Rectal smooth muscle tissue (tissue), 1 donor: ENCODE data around the gene DUSP12.
A peak's percentile ranks its signal among the peaks of the same experiment; 100 is the strongest.

Source experiments
- H3K27ac ChIP-seq: one replicate; pipeline ENCODE4 v1.7.0; 2013; ENCODE audit warnings: low read depth, low read length, inconsistent platforms
- H3K27me3 ChIP-seq: one replicate; pipeline ENCODE4 v1.7.0; 2013; ENCODE audit warnings: low read length; ENCODE audit not compliant: control insufficient read depth, insufficient read depth
- H3K36me3 ChIP-seq: one replicate; pipeline ENCODE4 v1.7.0; 2013; ENCODE audit warnings: low read length; ENCODE audit not compliant: control insufficient read depth, insufficient read depth
- H3K4me1 ChIP-seq: one replicate; pipeline ENCODE4 v1.7.0; 2013; ENCODE audit warnings: low read length; ENCODE audit not compliant: control insufficient read depth, insufficient read depth
- H3K4me3 ChIP-seq: one replicate; pipeline ENCODE4 v1.7.0; 2013; ENCODE audit warnings: low read length
- H3K9ac ChIP-seq: one replicate; pipeline ENCODE4 v1.7.0; 2013; ENCODE audit warnings: low read length

The DUSP12 gene, protein sequence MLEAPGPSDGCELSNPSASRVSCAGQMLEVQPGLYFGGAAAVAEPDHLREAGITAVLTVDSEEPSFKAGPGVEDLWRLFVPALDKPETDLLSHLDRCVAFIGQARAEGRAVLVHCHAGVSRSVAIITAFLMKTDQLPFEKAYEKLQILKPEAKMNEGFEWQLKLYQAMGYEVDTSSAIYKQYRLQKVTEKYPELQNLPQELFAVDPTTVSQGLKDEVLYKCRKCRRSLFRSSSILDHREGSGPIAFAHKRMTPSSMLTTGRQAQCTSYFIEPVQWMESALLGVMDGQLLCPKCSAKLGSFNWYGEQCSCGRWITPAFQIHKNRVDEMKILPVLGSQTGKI

DNA sequence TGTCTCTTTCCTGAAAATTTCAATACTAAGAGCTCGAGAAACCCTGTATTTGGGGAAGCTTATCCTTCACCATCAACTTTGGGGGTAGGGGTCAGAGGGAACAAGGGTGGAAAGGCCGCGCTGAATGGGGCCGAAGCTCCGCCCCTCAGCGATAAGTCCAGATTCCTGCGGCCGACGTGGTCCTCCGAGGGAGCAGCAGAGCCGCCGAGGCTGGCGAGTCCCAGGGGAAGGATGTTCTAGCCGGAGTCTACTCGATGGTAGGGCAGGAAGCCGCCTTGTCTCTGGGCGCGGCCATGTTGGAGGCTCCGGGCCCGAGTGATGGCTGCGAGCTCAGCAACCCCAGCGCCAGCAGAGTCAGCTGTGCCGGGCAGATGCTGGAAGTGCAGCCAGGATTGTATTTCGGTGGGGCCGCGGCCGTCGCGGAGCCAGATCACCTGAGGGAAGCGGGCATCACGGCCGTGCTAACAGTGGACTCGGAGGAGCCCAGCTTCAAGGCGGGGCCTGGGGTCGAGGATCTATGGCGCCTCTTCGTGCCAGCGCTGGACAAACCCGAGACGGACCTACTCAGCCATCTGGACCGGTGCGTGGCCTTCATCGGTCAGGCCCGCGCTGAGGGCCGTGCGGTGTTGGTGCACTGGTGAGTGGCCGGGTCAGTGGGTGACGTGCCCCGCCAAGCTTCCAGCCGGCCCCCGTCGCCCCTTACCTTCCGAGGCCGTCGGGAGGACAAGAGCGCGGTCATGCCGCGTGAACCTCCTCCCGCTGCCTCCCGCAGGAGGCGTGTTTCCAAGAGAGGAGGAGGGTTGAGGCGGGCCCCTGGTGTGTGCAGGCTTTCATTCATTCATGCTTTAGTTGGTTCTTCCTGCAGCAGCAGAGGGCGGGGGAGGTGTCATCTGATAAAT is at the start of gene DUSP12:
Gene DUSP12 (plus strand): TSS at position 278 of the 899 bp plus-strand sequence. CDS start 16 bp downstream, at position 294.
- Histone ChIP-seq H3K36me3 (peaks cover 5% of the 10 kb centered on the region), H3K27me3 (no peaks in the 10 kb centered on the region), H3K4me3 (peak within 1 kb of the TSS; percentile 76), H3K27ac (peak within 1 kb of the TSS; percentile 82), H3K4me1 (no peaks in the 10 kb centered on the region), H3K9ac (peak within 1 kb of the TSS; percentile 88)

DNA sequence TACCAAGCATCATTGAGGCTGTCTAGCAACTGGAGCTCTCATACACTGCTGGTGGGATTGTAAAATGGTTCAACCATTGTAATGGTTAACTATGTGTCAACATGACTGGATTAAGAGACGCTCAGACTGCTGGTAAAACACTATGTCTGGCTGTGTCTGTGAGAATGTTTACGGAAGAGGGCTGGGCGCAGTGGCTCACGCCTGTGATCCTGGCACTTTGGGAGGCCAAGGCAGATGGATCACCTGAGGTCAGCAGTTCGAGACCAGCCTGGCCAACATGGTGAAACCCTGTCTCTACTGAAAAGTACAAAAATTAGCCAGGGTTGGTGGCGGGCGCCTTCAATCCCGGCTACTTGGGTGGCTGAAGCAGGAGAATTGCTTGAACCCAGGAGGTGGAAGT is 47.3 kb upstream of the DUSP12 start:
- Histone ChIP-seq H3K4me1 (no peaks in the 10 kb centered on the region), H3K4me3 (no peak overlapping the region), H3K9ac (no peak overlapping the region), H3K27ac (no peak overlapping the region), H3K27me3 (no peaks in the 10 kb centered on the region), H3K36me3 (no peaks in the 10 kb centered on the region)

DNA sequence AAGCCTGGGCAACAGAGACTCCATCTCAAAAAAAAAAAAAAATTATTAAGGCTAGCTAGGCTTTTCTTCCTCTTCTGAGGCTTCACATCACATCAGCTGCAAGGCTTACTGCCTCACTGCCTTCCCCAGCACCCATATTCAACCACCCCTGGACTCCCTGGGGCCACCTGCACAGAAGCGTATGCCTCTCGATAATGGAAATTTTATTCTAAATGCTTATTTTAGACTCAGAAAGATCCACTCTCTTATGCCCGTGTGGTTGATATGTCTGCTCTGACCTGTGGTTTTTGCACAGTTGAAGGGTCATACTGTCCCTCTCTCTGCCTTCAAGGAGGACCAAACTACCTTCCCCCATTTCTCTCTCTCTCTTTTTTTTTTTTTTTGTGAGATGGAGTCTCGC is 44.0 kb upstream of the DUSP12 start:
- no peaks in the 10 kb centered on the region for H3K36me3 ChIP-seq
- no peaks in the 10 kb centered on the region for H3K4me1 ChIP-seq
- H3K4me3 ChIP-seq: no peak overlapping the region
- H3K27ac ChIP-seq: no peak overlapping the region
- no peaks in the 10 kb centered on the region for H3K27me3 ChIP-seq
- H3K9ac ChIP-seq: no peak overlapping the region

DNA sequence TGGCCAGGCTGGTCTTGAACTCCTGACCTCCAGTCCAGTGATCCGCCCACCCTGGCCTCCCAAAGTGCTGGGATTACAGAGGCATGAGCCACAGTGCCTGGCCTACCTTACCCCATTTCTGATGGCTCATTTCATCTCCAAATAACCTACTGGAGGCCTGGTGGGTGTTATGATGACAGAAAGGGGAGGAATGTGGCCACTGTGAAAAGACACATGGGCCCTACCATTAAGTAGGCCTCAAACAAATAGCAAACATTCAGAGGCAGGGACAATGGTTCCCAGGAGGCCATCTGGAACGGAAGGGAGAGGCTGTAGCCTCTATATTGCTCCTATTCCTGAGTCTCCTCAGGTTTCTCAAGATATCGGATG is 43.5 kb upstream of the DUSP12 start:
- Histone ChIP-seq H3K4me3 (no peak overlapping the region), H3K27me3 (no peaks in the 10 kb centered on the region), H3K9ac (no peak overlapping the region), H3K27ac (no peak overlapping the region), H3K36me3 (no peaks in the 10 kb centered on the region), H3K4me1 (no peaks in the 10 kb centered on the region)

DNA sequence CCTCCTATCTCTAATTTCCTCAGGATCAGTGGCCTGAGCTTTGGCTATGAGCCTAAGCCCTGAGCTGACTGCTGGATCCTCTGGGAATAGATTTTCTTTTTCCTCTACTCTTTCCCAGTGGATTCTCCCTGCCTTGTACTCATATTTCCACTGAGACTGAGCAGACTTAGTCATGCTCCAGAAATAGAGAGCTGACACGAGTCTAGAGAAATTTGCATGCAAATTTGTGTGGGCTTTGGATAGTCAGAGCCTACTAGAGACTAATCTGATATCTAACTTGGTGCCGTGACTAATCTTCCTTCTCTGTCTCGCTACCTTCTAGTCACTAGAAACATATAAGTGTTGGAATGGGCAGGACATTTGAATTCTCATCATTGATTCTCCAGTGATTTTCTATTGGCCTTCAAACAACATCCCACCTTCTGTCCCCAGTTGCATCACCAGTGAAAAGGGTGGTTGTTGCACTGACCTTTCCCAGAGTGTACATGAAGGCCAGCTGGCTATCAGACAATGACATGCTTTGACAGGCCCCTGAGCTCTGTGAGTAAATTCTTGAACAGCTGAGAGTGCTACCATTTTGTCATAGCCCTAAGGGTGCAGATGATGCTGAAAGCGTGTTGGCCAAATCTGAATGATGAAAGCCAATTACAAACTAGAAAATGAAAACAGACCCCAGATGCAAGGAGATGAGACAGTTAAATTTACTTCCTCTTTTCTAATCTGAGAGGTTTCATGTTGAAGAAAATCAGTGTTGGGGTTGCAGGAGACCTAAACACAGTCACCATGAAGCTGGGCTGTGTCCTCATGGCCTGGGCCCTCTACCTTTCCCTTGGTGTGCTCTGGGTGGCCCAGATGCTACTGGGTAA is 42.9 kb upstream of the DUSP12 start, which contains the start of gene FCRLA:
Gene FCRLA (plus strand): TSS at position 748 of the 866 bp plus-strand sequence. CDS start 36 bp downstream, at position 784.
- no peaks in the 10 kb centered on the region for H3K4me1 ChIP-seq
- no peak within 1 kb of the TSS for H3K27ac ChIP-seq
- no peaks in the 10 kb centered on the region for H3K27me3 ChIP-seq
- H3K36me3 ChIP-seq: no peaks in the 10 kb centered on the region
- no peak within 1 kb of the TSS for H3K9ac ChIP-seq
- no peak within 1 kb of the TSS for H3K4me3 ChIP-seq

DNA sequence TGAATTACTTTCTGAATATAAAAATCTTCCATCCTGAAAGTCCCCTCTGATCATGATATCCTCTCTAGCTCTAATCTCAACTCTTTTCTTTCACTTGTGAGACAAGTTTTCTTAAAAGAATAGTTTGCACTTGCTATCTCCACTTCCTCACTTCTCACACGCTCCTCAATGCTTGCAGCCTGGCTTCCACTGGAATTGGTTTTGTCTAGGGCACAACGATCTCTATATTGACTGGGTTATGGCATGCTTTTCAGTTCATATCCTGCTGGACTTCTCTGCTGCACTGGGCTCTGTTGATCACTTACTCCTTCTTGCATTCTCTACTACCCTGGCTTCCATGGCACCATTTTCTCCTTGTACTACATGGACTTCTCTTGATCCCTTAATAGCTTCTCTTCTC is 42.1 kb upstream of the DUSP12 start:
- Histone ChIP-seq H3K9ac (no peak overlapping the region), H3K27me3 (no peaks in the 10 kb centered on the region), H3K4me3 (no peak overlapping the region), H3K4me1 (no peaks in the 10 kb centered on the region), H3K36me3 (no peaks in the 10 kb centered on the region), H3K27ac (no peak overlapping the region)

DNA sequence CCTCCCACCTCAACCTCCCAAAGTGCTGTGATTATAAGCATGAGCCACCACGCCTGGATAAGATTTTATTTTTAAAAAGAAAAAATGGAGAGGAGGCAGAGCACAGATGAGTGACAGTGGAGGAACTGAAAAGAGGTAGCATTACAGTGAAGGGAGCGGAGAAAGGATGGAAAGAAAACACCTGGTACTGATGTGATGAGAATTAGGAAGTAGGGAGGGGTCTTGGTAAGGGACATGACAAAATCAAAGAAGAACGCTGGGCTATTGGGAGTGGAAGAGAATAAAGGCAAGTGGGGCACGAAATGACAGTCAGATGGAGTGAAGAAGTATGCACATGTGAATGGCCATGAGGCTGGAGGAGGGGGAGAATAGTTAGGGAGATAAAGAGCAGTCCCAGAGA is 40.2 kb upstream of the DUSP12 start:
- Histone ChIP-seq H3K36me3 (no peaks in the 10 kb centered on the region), H3K9ac (no peak overlapping the region), H3K27me3 (no peaks in the 10 kb centered on the region), H3K27ac (no peak overlapping the region), H3K4me1 (no peaks in the 10 kb centered on the region), H3K4me3 (no peak overlapping the region)

DNA sequence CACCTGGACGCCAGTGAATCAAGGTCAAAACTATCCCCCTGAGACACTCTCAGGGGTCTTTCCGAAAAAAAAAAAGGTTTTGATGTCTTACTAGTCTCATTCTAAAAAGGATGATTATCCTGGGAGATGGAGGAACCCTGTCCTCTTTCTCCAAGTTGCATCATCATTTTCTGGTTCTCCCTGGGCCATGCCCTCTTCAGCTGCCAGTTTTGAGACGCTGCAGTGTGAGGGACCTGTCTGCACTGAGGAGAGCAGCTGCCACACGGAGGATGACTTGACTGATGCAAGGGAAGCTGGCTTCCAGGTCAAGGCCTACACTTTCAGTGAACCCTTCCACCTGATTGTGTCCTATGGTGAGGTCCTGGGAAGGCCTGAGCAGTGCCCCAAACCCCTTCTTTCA is 39.0 kb upstream of the DUSP12 start:
- H3K27me3 ChIP-seq: no peaks in the 10 kb centered on the region
- H3K27ac ChIP-seq: no peak overlapping the region
- H3K4me1 ChIP-seq: no peaks in the 10 kb centered on the region
- H3K36me3 ChIP-seq: no peaks in the 10 kb centered on the region
- no peak overlapping the region for H3K9ac ChIP-seq
- H3K4me3 ChIP-seq: no peak overlapping the region

DNA sequence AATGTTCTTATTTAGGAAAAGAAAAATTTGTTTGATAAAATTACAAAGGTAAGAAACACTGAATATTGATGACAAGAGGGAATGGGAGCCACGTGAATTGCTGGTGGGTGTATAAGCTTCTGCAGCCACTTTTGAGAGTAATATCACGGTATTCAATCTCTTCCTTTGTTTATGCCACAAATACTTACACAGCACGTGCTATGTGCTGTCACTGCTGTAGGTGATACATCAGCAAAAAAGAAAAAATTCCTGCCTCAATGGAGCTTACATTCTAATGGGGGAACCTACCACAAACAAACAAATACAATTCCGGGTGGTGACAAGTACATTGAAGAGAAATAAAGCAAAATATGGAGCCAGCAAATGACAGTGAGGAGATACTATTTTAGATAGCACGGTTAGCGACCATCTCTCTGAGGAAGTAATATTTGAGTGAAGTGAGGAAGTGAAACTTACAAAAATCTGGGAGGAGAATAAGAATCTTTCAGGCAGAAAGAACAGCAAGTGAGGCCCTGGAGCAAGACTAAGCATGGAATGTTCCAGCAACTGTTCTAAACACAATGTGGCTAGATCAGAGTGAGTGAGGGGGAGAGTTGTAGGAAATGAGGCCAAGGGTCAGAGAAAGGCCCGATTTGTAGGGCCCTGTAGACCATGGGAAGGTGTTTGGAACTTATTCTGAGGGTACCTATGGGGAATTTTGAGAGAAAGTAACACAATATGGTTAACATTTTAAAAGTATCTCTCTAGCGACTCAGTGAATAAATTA is 30.8 kb upstream of the DUSP12 start:
- H3K9ac ChIP-seq: no peak overlapping the region
- no peak overlapping the region for H3K4me3 ChIP-seq
- H3K27ac ChIP-seq: no peak overlapping the region
- no peaks in the 10 kb centered on the region for H3K36me3 ChIP-seq
- peaks cover 3% of the 10 kb centered on the region for H3K27me3 ChIP-seq
- no peaks in the 10 kb centered on the region for H3K4me1 ChIP-seq

DNA sequence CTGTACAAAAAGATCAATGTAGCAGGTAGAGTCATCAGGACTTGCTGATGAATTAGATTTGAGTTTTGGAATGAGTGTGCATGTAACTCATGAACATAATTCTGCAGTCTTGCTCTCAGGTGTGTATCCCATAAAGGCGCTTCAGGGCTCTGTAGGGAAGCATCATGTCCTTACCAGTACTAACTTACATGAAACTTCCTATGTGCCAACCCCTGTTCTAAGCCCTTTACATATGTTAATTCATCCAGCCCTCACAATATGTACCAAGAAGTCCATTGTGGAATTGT is 30.3 kb upstream of the DUSP12 start:
- no peak overlapping the region for H3K9ac ChIP-seq
- no peak overlapping the region for H3K4me3 ChIP-seq
- H3K4me1 ChIP-seq: no peaks in the 10 kb centered on the region
- H3K27me3 ChIP-seq: peaks cover 3% of the 10 kb centered on the region
- no peak overlapping the region for H3K27ac ChIP-seq
- H3K36me3 ChIP-seq: no peaks in the 10 kb centered on the region

DNA sequence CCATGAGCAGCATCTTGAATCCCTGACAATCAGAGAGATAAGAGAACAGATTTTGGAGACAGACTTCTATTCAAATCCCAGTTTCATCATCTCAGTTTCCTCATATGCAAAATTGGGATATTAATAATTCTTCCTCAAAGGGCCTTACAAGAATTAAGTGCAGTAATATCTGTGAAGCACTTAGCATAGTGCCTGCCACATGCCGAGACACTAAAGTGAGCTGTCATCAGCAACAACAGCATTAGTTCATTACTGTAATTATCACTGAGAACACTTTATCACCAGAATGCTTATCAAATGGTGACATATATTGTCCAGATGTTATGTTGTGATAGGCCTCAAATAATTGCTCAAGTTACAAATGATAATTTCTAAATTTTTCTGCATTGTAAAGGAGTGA is 29.2 kb upstream of the DUSP12 start:
- Histone ChIP-seq H3K4me3 (no peak overlapping the region), H3K27me3 (peaks cover 3% of the 10 kb centered on the region)

More for the DNA sequence above, 29.2 kb upstream of the DUSP12 start:
- Histone ChIP-seq H3K27ac (no peak overlapping the region), H3K4me1 (no peaks in the 10 kb centered on the region), H3K36me3 (no peaks in the 10 kb centered on the region), H3K9ac (no peak overlapping the region)
